Myocyte (in vitro differentiated cells): Measurements from ENCODE around the gene LEMD1. TPM values are rescaled to one million over a fixed set of nuclear protein-coding genes. Genes with fewer than 3 reads are reported as not detected.
"Not testable (repeated sequence)": the region's sequence is repeated elsewhere in the genome, so short reads cannot be mapped to it uniquely, and the experiment has no call there.

ENCODE experiments used
- DNase-seq: peaks from one replicate; pipeline ENCODE4 v3.0.0-alpha.2; 2012; ENCODE audit warnings: low read depth
- total RNA-seq: library from RNA; depleted of rRNA; stranded (reverse); fragments of >200 nt; gene quantifications from 2 replicates; pipeline ENCODE4 v1.2.3, GENCODE V29; 2014

LEMD1 gene
- total RNA-seq, 1 donor from 2014 or later = not detected

- DNase-seq = no peak
Observed at GRCh38 chr1:205447457-205448341, 25.8 kb upstream of the LEMD1 start.

- no peak for DNase-seq
Observed at GRCh38 chr1:205446828-205447227, 25.0 kb upstream of the LEMD1 start.

- DNase-seq = peak; percentile 34
Observed at GRCh38 chr1:205445646-205445935, 23.7 kb upstream of the LEMD1 start.

GRCh38 chr1:205444931-205445645 lies 23.2 kb upstream of the LEMD1 start:
- peak; percentile 49 for DNase-seq

GRCh38 chr1:205444300-205444930 lies 22.6 kb upstream of the LEMD1 start:
- no peak for DNase-seq

GRCh38 chr1:205443585-205444299 lies 21.9 kb upstream of the LEMD1 start:
- DNase-seq = no peak

DNA sequence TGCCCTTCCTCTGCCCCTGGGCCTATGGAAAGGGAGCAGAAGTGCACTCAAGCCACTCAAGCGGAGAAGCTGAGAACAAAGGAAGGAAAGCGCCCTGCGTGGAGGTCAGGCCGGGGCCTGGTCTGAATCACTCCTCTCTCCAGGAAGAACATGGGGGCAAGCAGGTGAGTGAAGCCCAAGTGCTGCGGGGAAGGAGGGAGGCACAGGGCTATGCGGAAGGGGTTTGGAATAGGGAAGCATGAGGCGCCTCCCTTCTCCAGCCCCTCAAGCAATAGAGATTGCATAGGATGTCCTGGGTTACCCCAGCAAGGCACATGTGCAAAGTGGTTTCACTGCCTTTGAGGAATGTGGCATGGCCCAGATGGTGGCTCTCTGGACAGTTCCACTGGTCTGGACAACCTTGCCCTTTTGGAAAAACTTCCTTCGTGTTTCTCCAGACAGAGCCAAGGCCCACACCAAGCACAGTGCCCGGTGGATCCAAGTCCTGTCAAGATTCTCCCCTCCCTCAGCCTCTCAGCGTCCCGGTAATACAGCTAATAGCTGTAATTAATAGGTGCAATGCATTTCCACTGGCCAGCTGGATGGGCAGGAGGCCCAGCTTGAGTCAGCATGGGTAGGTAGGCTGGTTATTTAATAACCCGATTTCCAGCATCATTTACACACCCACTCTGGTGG lies 20.3 kb upstream of the LEMD1 start:
- peak; percentile 10 for DNase-seq

DNA sequence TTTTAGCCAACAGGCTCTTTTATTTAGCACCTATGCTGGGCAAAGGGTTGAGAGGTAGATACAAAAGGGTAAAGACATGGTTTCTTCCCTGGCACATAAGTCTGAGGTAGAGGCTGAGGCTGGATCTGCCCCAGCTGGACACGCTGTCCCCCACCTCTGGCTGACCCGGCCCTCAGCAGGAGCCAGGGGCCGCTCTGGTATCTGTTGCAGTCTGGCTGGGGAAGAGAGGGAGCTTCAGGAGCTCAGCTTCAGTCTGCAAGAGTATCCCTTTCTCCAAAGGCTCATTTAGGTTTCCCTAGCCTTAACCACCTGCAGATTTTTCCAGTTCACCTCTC lies 19.8 kb upstream of the LEMD1 start:
- no peak for DNase-seq

GRCh38 chr1:205441318-205441633 lies 19.4 kb upstream of the LEMD1 start:
- no peak for DNase-seq

DNA sequence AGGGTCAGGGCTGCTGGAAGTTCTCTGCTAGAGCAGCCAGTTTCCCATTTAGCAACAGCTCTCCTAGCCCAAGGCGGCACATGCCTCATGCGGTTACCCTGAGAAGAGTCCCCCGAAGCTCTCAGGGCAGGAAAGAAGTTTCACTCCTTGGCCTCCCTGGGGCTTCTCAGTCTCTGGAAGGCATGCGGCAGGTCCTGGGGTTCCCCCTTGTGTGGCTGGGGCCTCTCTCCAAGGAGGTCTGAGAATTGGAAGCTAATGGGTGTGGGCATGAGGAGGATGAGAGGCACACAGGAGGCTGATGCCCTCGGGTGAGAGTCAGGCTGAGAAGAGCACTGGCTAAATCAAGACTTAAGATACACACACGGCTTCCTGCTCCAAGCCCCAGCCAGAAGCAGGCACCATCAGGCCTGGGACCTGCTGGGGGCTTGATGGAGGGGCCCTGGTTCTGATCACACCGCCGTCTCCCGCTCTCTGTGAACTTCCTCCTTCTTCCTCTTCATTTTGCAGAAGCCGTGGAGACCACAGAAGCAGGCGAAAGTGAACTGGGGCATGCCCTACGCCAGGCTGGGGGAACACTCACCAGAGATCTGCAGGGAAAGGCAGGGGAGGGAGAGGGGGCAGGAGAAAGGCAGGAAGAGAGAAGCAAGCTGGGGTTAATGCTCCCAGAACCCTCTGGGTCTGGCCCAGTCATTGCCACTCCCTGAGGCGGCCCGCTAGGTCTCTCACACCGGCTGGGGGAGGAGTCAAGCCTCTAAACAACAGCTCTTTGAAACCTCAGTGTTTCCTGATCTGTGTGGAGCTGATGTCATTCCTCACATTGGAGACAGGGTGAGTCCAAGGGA lies 18.8 kb upstream of the LEMD1 start:
- peak; percentile 68 for DNase-seq

DNA sequence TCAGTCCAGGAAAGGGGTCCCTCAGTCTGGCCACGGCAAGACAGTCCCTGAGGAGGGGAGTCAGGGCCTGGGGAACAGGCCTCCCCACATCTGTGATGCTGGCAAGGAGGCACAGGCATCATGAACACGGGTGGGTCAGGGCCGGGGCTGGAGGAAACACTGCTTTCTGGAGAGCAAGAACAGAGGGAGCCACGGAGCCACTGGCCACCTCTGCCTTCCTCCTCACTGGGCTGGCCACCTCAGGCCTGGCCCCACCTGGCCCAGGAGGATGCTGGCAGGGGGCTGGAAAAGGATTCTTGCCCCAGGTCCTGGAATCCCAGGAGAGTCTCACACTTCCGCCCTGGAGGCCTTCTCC lies 18.2 kb upstream of the LEMD1 start:
- DNase-seq = no peak

DNA sequence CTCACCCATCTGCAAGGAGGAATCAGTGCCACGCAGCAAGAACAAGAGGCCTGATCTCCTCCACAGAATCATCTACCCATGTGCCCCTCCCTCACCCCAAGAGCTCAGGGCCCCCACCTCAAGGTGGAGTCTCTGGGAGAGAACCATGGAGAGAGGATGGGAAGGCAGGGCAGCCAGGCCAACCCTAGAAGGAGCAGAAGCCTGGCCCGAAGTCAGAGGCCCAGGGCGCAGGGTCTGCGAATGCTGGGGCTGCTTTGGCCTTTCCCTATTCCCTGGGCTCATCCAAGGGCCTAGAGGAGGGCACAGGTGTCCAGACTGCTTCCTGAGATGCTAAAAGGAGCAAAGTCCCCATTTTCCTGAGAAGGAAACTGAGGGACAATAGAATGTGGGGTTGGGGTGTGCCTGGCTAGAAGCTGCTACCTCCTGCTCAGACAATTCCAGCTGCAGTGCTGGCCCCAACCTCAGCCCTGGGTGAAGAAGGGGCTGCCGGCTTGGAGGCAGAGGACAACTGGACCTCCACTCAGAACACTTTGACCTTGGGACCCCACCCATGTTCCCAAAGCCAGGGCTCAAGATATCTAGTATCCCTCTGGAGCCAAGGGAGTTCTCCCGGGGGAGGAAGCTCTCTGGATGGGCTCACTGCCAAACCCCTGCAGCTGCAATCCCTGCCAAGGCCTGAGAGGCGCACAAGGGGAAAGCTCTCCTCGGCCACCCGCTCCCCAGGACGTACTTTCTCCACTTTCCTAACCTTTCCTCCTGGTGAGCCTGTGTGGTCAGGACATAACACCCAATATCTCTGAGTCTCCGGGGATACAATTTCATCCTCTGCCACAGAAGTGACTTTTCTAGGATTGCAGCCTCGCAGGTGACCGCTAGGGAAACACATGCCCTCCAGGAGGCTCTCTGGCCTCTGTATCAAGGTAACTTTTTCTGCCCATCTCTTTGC lies 16.6 kb upstream of the LEMD1 start:
- peak; percentile 66 for DNase-seq

- peak; percentile 13 for DNase-seq
Observed at GRCh38 chr1:205437570-205437969, 15.7 kb upstream of the LEMD1 start.

DNA sequence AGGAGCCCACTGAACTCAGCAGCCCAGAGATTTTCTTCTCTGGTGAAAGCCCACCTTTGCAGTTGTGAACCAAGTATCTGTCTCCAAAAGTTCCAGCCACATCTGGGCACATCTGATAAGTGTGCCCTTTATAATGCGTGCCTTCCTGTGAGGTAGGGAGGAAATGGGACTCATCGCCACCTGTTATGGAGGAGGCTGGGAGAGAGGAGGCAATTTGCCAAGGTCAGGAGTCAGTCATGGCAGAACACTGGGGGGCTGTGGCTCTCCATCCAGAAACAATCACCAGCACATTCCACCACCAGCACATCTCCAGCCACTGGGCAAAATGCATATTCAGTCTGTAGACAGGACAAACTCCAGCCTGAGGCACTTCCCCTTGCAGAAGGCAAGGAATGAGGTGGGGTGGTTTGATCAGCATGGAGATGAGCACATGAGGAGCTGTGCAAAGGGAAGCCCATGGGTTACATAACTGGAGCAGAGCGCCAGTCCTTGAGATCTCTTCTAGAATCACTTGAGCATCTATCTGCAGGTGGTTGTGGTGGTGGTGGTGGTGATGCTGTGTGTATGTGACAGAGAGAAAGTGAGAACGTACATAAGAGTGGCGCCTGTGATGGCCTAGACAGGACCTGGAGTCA lies 15.0 kb upstream of the LEMD1 start:
- DNase-seq = no peak

DNA sequence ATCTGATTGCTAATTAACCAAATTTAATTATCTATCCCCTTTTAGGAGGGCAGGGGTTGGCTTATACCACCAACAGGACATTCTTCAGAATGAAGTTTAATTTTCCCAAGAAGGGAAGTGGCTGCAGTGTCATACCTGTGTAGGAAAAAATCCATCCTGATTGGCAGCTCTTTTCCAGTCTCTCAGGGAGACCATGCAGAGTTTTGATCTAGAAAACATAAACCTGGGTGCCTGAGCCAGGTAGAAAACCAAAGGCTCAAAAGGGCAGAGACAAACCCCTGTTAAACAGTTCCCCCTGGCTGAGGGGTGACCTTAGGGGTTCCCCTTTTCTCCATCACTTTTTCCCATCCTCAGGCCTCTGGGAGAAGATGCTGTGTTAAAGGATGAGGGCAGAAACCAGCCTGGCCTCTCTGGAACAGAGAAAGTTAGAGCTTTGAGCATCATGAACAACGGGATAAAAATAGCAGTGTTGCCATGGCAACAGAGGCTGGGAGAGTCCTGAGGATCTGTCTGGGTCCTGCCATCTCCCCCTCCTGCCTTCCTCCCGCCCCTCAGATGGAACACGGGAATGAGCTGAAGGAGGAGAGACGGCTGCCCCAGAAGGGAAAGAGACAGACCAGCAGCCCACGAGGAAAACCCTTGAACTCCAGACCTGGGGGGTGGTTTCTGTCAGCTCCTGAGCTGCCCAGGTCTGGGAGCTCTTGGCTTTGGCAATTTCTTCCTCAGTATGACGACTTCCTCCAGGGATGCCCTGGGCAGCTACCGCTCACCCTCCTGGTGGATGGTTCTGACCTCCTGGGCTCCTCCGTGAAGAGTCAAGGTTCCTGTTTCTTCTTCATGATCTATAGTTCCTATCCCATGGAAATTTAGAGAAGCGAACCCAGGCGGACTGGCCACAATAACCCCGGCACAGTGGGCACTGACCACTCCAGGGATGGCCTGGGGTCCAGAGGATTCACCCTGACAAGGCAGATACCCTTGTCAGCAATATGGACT lies 14.0 kb upstream of the LEMD1 start:
- DNase-seq = peak; percentile 13

- DNase-seq = no peak
Observed at GRCh38 chr1:205434738-205435137, 12.9 kb upstream of the LEMD1 start.

DNA sequence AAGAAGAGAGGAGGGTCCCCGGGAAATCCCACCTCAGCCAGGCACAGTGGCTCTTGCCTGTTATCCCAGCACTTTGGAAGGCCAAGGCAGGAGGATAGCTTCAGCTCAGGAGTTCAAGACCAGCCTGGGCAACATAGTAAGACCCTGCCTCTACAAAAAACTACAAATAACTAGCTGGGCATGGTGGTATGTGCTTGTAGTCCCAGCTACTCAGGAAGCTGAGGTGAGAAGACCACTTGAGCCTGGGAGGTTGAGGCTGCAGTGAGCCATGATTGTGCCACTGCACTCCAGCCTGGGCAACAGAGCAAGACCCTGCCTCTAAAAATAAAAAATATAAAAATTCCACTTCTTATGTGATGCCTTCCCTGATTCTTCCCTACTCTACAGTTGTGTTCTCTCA lies 10.8 kb upstream of the LEMD1 start:
- not testable (repeated sequence) for DNase-seq

DNA sequence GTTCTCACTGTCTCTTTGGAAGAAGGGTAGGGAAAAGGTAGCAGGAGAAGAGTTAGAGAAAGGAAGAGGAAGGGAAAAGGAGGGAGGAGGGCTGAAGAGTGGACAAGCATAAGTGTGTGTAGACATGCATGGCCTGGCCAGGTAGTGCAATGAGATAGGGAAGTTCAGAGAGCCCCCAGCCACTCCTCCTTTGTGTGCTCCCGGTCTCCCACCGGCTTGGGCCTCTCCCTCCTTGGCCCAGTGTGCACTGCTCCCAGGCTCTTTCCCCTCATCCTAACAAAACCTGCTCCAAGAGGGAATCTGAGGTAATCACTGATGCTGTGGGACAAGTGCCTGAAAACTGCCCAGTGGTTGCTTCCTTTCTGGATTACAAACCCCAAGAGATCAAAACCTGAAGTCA lies 10.3 kb upstream of the LEMD1 start:
- DNase-seq = no peak
